Muscle of leg (tissue), 11 donors: ENCODE data around the gene RNF150. TPM values are rescaled to one million over a fixed set of nuclear protein-coding genes. Genes with fewer than 3 reads are reported as not detected.

Experiments used
- DNase-seq: peaks from one replicate; pipeline ENCODE4 v3.0.0; 2013
- H3K27ac ChIP-seq: one replicate; pipeline ENCODE4 v1.5.1; 2013; ENCODE audit warnings: mild to moderate bottlenecking, low read length, control low read depth
- H3K27me3 ChIP-seq: one replicate; pipeline ENCODE4 v1.6.1; 2013; ENCODE audit warnings: low read length; ENCODE audit not compliant: control insufficient read depth, insufficient read depth
- H3K36me3 ChIP-seq: one replicate; pipeline ENCODE4 v1.6.1; 2013; ENCODE audit warnings: low read length; ENCODE audit not compliant: control insufficient read depth, insufficient read depth
- H3K4me1 ChIP-seq: one replicate; pipeline ENCODE4 v1.6.1; 2013; ENCODE audit warnings: low read length; ENCODE audit not compliant: control insufficient read depth, insufficient read depth
- H3K4me3 ChIP-seq: one replicate; pipeline ENCODE4 v1.5.1; 2013; ENCODE audit warnings: low read length, control low read depth
- H3K9me3 ChIP-seq: replicated peaks from 2 replicates; pipeline ENCODE4 v1.6.1; 2013; ENCODE audit warnings: low read depth, low read length; ENCODE audit not compliant: control insufficient read depth
- WGBS: methylation state at CpG from one replicate; pipeline ENCODE4 v1.1.5; 2013; ENCODE audit warnings: missing lambda C conversion rate; ENCODE audit not compliant: insufficient coverage; 5-methylcytosine and 5-hydroxymethylcytosine counted together
- polyA plus RNA-seq, 8 donors: library from polyadenylated mRNA; unstranded; fragments of 120-200 nt; gene quantifications; one replicate each; pipeline versions ENCODE4 v1.2.1 to v1.2.3, GENCODE V29; 2013; ENCODE audit warnings: inconsistent platforms in 1 of 8, low replicate concordance in 1 of 8; ENCODE audit not compliant: insufficient read length in 8 of 8, insufficient read depth in 1 of 8
- total RNA-seq: library from RNA; stranded (reverse); fragments of 120-200 nt; gene quantifications from one replicate; pipeline ENCODE4 v1.2.4, GENCODE V29; 2013

RNF150 gene
- total and polyA plus RNA-seq, 9 donors: 21.0 to 44.6 (median 33.8) TPM

DNA sequence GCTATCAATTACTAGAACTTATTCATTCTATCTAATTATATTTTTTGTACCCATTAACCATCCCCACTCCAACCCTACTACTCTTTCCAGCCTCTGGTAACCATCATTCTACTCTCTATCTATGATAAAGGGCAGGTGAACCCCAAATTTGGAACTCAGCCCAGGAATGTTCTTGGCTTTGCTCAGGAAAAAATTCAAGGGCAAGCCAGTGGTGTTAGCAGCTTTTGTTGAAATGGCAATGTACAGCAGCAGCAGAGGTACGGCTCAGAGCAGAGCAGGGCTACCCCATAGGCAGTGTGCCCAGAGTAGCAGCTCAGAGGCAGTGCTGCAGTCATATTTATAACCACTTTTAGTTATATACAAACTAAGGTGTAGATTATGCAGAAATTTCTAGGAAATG is 138.2 kb downstream of the RNF150 start:
- no peak overlapping the region for H3K27ac ChIP-seq
- DNase-seq: no peak
- H3K9me3 ChIP-seq: no peaks in the 10 kb centered on the region
- no peaks in the 10 kb centered on the region for H3K27me3 ChIP-seq
- peaks cover 8% of the 10 kb centered on the region for H3K4me1 ChIP-seq
- WGBS: no CpG with 5 or more reads among the region's 1 CpG
- H3K4me3 ChIP-seq: no peak overlapping the region
- H3K36me3 ChIP-seq: peaks cover 3% of the 10 kb centered on the region

DNA sequence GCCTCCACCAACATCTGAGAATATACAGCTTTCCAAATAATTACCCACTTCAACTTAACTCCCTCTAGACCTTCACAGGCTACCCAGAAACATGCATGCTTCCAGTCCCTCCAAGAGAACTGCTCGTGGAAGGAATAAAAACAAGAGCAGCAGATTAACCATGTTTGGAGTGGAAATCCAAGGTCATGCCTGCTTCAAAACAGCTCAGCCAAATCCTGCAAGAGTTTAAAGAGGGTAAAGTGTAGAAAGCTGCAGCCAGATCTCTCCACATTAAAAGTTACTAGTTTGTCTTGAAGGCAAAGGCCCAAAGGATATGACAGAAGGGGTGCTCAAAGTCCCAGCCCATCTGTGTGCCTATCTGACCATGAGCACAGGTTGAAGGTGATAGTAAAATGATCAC is 139.3 kb downstream of the RNF150 start:
- DNase-seq: no peak
- H3K27me3 ChIP-seq: no peaks in the 10 kb centered on the region
- peaks cover 8% of the 10 kb centered on the region for H3K4me1 ChIP-seq
- peak overlapping the region; percentile 0 for H3K27ac ChIP-seq
- no peaks in the 10 kb centered on the region for H3K9me3 ChIP-seq
- WGBS: no CpG with 5 or more reads among the region's 1 CpG
- H3K4me3 ChIP-seq: no peak overlapping the region
- H3K36me3 ChIP-seq: peaks cover 3% of the 10 kb centered on the region

DNA sequence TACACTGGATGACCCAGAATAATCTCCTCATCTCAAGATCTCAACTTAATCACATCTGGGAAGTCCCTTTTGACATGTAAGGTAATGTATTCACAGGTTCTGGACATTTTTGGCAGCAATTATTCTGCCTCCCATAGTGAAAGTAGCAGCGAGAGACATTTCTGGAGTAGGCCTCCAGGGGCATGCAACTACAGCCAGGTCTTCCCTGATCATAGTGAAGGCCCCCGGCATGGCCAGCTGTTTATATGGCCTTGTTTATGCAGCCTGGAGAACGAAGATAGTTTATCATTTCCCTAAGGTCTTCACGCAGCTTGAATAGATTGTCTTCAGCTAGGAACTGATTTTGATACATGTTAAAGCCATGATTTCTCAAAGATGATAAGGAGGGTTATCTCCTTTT is 139.9 kb downstream of the RNF150 start:
- Histone ChIP-seq H3K36me3 (peaks cover 3% of the 10 kb centered on the region), H3K9me3 (no peaks in the 10 kb centered on the region), H3K4me3 (no peak overlapping the region), H3K4me1 (peaks cover 5% of the 10 kb centered on the region), H3K27me3 (no peaks in the 10 kb centered on the region), H3K27ac (peak overlapping the region; percentile 0)
- DNase-seq: peak; percentile 58
- 42% methylated on average over 2 of the region's 4 CpGs for WGBS

DNA sequence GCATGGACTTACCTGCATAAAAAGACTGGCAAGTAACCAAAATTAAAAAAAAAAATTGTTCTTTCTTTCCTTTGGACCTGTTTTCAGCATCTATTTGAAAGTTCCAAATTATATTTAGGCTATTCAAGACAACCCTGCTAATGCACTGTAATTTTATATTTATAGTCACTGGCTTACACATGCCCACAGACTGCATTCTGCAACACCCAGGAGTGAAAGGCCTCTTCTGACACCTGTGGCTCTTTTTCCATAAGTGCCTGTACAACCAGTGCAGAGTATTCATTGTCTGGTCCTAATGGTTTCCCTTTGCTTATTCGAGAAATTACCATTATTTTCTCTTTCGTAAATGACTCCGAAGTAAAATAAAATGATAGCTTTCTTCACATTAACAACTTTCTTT is 143.3 kb downstream of the RNF150 start:
- Histone ChIP-seq H3K36me3 (no peaks in the 10 kb centered on the region), H3K4me3 (no peak overlapping the region), H3K4me1 (peaks cover 2% of the 10 kb centered on the region), H3K27ac (no peak overlapping the region), H3K27me3 (no peaks in the 10 kb centered on the region), H3K9me3 (no peaks in the 10 kb centered on the region)
- no CpG with 5 or more reads among the region's 3 CpGs for WGBS
- DNase-seq: no peak

DNA sequence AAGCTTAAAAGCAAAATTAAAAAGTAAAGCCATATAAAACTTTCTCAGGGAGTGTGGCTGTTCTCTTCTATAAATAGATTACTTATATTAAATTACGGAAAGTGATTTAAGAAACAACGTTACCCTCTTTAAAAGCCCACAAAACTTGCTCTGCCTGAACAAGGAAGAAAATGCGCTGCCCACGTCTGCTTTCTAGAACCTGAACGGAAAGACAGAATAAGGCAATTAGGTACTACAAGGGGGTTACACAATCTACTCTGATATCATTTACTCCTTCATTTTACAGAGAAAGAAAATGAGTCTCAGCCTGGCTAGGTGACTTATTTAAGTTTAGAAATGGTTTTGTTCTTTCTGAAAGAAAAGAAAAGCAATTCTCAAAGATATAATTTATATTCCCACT is 147.2 kb downstream of the RNF150 start:
- no peak for DNase-seq
- no peaks in the 10 kb centered on the region for H3K9me3 ChIP-seq
- no peaks in the 10 kb centered on the region for H3K36me3 ChIP-seq
- H3K27ac ChIP-seq: no peak overlapping the region
- no peak overlapping the region for H3K4me3 ChIP-seq
- WGBS: no CpG with 5 or more reads among the region's 5 CpGs
- H3K27me3 ChIP-seq: no peaks in the 10 kb centered on the region
- no peaks in the 10 kb centered on the region for H3K4me1 ChIP-seq

DNA sequence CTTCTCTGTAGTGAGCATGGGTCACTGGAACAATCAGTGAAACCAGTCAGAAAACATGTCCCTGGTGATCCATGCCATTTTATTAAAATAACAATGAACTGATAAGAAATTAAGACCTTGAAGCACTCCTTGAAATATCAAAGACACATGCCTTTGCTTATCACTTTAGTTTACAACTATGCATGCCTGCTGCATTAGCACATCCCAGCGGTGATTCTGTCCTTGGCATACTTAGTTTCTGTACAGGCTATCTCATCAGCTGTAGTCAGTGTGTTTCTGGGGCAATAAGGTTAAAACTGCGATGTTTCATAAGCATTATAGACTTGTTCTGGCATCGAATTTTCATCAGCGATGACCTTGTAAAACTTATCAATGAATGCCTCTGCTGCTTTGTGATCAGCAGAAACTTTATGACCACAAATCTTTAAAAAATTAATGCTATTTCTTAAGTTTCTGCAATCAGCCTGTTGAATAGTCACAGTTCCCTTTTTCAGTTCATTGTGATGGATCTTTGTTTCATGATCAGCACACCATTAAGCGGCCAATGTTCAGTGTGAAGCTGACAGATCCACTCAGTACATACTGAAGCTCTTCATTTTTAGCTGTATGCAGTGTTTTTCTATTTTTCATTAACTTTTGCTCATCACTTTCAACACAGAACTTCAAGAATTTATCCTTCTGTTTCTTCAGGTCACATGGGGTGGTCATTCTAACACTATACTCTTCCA is 150.5 kb downstream of the RNF150 start:
- H3K27ac ChIP-seq: no peak overlapping the region
- 92% methylated on average over 2 of the region's 5 CpGs for WGBS
- H3K36me3 ChIP-seq: no peaks in the 10 kb centered on the region
- no peaks in the 10 kb centered on the region for H3K9me3 ChIP-seq
- H3K4me3 ChIP-seq: no peak overlapping the region
- no peak for DNase-seq
- no peaks in the 10 kb centered on the region for H3K4me1 ChIP-seq
- H3K27me3 ChIP-seq: no peaks in the 10 kb centered on the region

DNA sequence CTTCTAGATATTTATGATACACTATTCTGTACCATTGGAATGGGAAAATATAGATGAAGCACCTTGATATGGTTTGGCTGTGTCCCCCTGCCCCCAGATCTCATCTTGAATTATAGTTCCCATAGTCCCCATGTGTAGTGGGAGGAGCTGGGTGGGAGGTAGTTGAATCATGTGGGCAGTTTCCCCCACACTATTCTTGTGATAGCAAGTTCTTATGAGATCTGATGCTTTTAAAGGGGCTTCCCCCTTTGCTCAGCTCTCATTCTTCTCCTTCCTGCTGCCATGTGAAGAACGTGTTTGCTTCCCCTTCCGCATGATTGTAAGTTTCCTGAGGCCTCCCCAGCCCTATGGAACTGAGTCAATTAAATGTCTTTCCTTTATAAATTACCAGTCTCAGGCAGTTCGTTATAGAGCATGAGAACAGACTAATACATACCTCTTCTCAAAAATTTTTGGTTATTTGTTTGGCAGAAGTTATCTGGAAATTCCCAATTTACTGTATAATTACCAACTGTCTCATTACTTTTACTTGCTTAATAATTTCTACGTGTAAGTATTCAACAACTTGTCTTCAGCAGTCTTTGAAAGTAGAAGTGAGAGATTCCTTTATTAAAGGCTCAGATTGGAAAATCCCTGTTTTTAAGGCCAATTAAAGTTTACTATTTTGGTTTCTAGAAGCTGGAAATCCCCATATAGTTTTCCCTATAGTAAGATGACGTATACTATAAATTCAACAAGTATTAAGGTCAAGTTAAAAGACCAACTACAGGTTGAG is 152.7 kb downstream of the RNF150 start:
- H3K4me3 ChIP-seq: no peak overlapping the region
- no peaks in the 10 kb centered on the region for H3K36me3 ChIP-seq
- H3K4me1 ChIP-seq: no peaks in the 10 kb centered on the region
- no peaks in the 10 kb centered on the region for H3K9me3 ChIP-seq
- H3K27me3 ChIP-seq: no peaks in the 10 kb centered on the region
- WGBS: 60% methylated on average over 2 of the region's 5 CpGs
- no peak for DNase-seq
- no peak overlapping the region for H3K27ac ChIP-seq

DNA sequence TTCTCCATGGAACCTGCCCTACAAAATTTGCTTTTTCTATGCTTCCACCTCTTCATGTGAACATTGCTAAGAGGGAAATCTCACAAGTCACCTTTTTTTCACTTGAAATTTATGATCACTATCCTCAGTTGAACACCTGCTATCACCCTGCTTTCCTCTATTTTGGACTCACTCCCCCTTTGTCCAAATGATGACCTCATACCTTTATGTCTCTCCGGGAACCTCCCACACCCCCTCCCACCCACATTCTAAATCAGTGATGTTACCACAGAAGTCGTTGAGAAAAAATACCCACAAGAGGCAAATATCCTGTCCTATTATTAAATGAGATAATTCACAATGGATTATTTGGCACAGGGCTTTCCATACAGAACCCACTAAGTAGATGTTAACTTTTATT is 156.5 kb downstream of the RNF150 start:
- DNase-seq: no peak
- Histone ChIP-seq H3K9me3 (no peaks in the 10 kb centered on the region), H3K27me3 (no peaks in the 10 kb centered on the region), H3K36me3 (no peaks in the 10 kb centered on the region), H3K4me1 (no peaks in the 10 kb centered on the region), H3K27ac (no peak overlapping the region), H3K4me3 (no peak overlapping the region)
- WGBS: no CpG with 5 or more reads among the region's 2 CpGs

DNA sequence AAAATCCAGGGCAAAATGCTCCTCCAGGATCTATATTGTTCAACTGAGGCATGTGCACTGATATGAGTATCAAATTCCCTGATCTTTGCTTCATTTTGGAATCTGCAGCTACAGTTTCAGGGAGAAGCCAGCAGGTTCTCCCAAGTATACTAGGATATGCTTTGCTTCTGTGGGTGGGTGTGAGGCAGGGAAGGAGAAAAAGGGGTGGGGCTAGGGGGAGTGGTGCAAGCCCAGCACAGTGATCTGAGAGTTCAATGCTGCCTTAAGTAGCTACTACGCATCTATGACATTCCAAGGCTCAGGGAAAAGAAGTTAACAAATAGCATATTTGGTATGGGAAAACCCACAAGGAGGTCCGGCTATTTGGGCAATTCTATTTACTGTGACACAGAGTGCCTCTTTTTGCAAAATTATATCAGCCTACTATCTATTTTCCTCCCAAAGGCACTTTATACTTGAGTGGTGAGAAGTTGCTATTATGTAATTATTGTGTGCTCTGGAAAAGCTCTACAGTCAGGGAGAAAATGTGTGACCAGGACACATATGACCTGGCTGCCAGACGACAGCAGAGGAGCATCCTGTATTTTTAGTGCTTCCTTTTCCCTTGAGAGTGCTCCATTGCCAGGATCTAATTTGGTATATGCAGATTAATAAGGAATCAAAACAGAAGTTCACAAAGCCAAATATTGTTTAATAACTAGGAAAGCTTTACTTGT is 162.0 kb downstream of the RNF150 start:
- 40% methylated on average over 2 of the region's 3 CpGs for WGBS
- Histone ChIP-seq H3K4me1 (peaks cover 2% of the 10 kb centered on the region), H3K27ac (no peak overlapping the region), H3K4me3 (no peak overlapping the region), H3K36me3 (no peaks in the 10 kb centered on the region), H3K9me3 (no peaks in the 10 kb centered on the region), H3K27me3 (no peaks in the 10 kb centered on the region)
- DNase-seq: peak; percentile 48

DNA sequence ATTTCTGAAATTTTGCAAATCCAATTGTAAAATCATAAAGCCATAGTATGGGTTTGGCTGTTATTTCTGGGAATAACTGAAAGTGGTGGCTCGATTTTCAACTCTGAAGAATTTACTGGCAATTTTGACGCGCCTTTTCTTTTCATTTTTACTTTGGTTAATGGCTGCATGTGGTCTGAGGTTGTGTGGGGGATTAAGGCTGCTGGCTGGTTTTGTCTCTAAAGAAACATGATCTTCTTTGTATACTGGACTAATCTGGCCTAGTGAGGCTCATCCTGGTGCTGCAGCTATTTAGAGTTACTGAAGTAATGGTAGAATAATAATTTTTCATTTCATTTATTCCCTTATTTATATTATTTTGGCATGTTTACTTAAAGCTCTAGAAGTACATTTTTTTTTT is 164.0 kb downstream of the RNF150 start:
- no peak overlapping the region for H3K27ac ChIP-seq
- no peak for DNase-seq

More for the DNA sequence above, 164.0 kb downstream of the RNF150 start:
- Histone ChIP-seq H3K4me3 (no peak overlapping the region), H3K9me3 (no peaks in the 10 kb centered on the region), H3K4me1 (peaks cover 2% of the 10 kb centered on the region), H3K27me3 (no peaks in the 10 kb centered on the region), H3K36me3 (no peaks in the 10 kb centered on the region)
- WGBS: 90% methylated on average over 2 of the region's 3 CpGs
